Spleen (tissue), 7 donors: ENCODE measurements around the gene GAB3.

Source experiments
- CTCF ChIP-seq, 11 experiments: fragments of 200-600 bp in 7 of 11; fragments of 450-650 bp in 4 of 11; sonication (generic) in 4 of 11; IDR thresholded peaks in 8 of 11; conservative IDR thresholded peaks in 3 of 11; 1 replicate in 7 of 11; 2 replicates in 4 of 11; pipeline versions ENCODE4 v1.4.0 to v1.8.0; 2016 to 2021; ENCODE audit warnings: antibody characterized with exemption in 11 of 11, inconsistent platforms in 4 of 11, mild to moderate bottlenecking in 1 of 11
- POLR2A ChIP-seq, 3 donors: fragments of 450-650 bp; IDR thresholded peaks; one replicate each; pipeline ENCODE4 v1.5.1; 2017; ENCODE audit warnings: antibody characterized with exemption in 3 of 3, mild to moderate bottlenecking in 1 of 3
- POLR2AphosphoS5 ChIP-seq, 3 donors: sonication (generic); formaldehyde crosslinking; IDR thresholded peaks; one replicate each; pipeline ENCODE4 v1.5.1; 2017; ENCODE audit warnings: antibody characterized with exemption in 3 of 3
- donor health status: DM: no; HTN: no; CAD: no; lungs with moderate emphysema.
- donor health status: DM: no; HTN: no; CAD: no.
- donor health status: DM: no; HTN: no; CAD: no.

- TF ChIP-seq POLR2AphosphoS5 (IDR thresholded peaks at IDR 0.05), result no peak
- TF ChIP-seq CTCF (IDR thresholded peaks at IDR 0.05 in 8 of 11, conservative IDR thresholded peaks at IDR 0.05 in 3 of 11), result no peak
- no peak for TF ChIP-seq POLR2A (IDR thresholded peaks at IDR 0.05)
Measured at GRCh38 chrX:154758696-154759095, 7.8 kb upstream of the GAB3 start.
